ENCODE measurements around the gene VWA8.
"Not testable (repeated sequence)": the region's sequence is repeated elsewhere in the genome, so short reads cannot be mapped to it uniquely, and the experiment has no call there.

Gene VWA8

GRCh38 chr13:41802043-41802683 is 158.7 kb downstream of the VWA8 start:
- DNase-seq (ENCODE audit: low spot score): no peak

- DNase-seq (ENCODE audit: low spot score): no peak
Measured at GRCh38 chr13:41791056-41791455, 169.9 kb downstream of the VWA8 start.

- DNase-seq (ENCODE audit: low spot score): no peak
Measured at GRCh38 chr13:41788552-41788951, 172.4 kb downstream of the VWA8 start.

- DNase-seq (ENCODE audit: low spot score): no peak
Measured at GRCh38 chr13:41785402-41786172, 175.3 kb downstream of the VWA8 start.

- no peak for DNase-seq (ENCODE audit: low spot score)
Measured at GRCh38 chr13:41782086-41782485, 178.8 kb downstream of the VWA8 start.

- peak; percentile 79 for DNase-seq (ENCODE audit: low spot score)
Measured at GRCh38 chr13:41780715-41781706, 179.9 kb downstream of the VWA8 start.

DNA sequence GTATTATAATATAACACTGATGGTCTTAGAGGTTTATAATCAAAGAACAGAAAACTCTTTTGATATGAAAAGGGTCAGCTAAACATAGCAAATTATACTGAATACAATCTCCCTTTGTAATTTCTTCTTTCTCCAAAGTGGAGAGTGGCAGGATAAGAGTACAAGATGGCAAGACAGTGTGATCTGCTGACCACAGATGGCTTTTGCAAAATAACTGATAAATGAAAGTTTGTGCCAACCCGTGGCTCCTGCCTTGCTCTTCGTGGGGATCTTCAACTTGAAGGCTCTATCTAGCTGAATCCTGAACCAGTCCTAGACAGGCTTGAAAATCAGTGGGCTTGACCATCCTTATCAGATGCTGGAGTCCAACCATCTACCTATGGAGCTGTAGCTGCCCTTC is 185.7 kb downstream of the VWA8 start:
- DNase-seq (ENCODE audit: low spot score): no peak

GRCh38 chr13:41774605-41775218 is 186.2 kb downstream of the VWA8 start:
- DNase-seq (ENCODE audit: low spot score): no peak

DNA sequence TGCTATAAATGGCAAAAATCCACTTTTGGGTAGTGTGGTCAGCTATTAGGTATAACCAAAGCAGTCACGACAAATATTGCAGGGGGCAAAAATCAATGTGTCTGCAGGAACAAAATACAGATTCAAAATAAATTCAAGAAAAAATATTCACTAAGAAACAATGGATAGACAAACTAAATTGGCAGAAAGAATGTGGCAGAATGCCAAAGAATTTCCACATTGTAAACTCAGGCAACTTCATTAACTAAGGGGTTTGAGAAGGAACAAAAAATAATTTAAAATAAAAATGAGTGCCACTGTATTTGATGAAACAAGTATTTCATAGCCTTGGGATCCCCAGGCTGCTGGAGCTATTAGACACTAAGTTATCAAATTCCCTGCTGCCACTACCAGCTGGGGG is 193.1 kb downstream of the VWA8 start:
- no peak for DNase-seq (ENCODE audit: low spot score)

DNA sequence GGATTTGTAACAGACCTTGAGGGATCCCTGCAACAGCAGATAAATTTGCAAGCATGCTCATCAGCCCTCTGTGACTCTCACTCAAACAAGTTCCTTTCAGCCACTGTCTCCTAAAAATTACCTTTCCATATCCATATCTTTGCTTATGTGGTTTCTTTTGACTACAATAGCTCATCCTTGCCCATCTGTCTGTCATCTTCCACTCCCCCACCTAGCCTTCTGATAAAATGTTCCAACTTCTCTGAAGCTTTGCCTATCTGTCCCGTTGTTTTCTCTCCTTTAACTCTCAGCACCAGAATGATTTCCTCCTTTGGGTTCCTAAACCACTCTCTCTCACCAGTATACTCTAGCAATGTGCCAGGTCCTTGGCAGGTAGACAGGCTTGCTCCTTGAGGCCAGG is 194.5 kb downstream of the VWA8 start:
- no peak for DNase-seq (ENCODE audit: low spot score)

DNA sequence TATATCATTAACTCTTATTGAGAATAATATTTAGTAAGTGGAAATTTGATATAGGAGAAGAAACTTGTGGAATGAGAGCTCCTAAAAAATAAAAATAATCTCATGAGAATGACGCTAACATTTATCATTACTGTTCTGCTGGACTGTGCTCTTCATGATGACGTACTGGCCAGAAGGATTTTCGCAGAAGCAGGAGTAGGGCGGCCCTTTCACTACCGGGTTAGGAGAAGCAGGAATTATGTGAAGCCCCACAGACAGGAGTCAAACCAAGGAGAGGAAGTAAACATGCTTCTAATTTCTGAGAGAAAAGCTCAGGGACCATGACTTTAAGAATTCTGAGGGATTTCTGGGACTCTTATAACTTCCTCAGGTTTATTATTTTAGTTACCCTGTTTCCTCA is 195.1 kb downstream of the VWA8 start:
- DNase-seq (ENCODE audit: low spot score): no peak

DNA sequence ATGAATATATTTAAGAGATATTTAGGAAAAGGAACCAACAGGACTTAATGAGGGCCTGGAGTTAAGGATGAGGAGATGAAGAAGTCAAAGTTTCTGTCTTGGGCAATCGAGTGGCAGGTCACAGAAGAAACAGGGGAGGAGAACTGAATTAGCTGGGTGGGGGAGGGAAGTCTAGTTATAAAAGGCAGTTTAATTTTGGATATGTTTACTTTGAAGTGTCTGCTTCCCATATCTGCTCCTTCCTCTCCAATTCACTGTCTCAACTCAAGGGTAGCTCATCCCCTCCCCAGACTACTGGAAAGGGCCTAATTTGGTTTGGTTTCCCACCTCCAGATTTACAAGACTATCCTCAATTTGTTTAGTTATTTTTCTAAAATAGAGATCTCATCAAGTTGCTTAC is 195.9 kb downstream of the VWA8 start:
- DNase-seq (ENCODE audit: low spot score): no peak

DNA sequence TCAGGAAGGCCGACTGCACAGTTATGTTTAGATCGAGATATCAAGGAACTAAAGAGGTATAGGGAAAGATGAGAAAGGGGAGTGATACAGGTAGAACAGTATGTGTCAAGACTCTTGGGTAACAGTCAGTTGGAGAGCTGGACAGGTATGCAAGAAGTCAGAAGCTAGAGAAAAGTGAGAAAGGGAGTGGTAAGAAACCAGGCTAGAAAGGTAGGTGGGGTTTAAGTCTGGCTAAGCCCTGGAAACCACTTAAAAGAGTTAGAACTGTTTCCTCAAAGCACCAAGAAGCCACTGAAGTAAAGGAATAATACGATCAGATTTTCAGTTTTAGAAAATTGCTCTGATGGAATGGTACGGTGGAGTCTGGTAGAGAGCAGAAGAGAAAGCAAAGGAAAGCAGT is 196.4 kb downstream of the VWA8 start:
- no peak for DNase-seq (ENCODE audit: low spot score)

GRCh38 chr13:41763782-41764181 is 197.1 kb downstream of the VWA8 start:
- no peak for DNase-seq (ENCODE audit: low spot score)

- DNase-seq (ENCODE audit: low spot score): no peak
Measured at GRCh38 chr13:41762796-41763195, 198.1 kb downstream of the VWA8 start.

GRCh38 chr13:41756198-41756880 is 204.6 kb downstream of the VWA8 start:
- no peak for DNase-seq (ENCODE audit: low spot score)

DNA sequence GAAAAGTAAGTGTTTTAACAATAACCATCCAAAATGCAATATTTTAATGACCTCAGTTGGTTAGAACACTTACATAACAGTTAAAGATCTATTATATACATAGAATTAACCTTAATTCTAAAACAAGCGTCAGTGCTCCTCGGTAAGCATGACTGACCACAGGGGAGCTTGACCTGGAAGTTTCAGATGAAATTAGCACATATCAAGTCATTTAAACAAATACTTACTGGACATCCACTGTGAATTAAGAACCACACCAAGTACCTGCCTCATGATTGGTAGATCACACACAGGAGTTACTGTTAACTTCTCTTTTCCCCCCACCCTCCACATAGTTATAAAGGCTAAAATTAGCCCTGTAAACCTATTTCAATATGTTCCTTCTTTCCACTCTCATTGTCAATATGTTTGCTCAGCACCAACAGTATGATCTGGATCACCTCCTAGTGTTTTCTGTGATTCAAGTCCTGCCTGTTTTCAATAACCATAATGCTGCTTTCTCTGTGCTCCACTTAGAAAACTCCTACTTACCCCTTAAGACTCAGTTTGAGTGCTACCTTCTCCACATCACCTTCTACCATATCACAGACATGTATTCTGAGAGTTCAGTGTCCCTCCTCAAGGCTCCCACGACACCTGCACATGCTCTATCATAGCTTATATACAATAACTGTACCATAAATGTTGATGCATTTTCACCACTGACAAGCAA is 209.0 kb downstream of the VWA8 start:
- DNase-seq (ENCODE audit: low spot score): no peak

GRCh38 chr13:41751277-41751676 is 209.6 kb downstream of the VWA8 start:
- peak; percentile 68 for DNase-seq (ENCODE audit: low spot score)

DNA sequence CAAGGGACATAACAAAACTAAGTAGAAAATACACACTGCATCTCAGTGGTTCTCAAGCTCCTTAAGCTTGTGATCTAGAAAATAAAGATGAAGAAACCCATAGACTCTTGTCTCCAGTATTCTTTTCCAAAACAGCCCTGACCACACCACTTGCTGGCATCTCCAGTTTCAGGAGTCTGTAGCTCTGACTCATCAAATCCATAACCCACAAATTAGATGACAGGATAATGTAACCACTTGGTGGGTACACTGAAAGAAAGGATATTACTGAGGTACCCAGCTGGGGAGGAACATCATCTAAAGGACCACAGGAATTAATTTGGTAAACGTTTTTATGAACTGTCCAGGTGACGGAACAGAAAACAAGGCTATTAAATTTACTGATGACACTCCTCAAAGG is 214.7 kb downstream of the VWA8 start:
- peak; percentile 48 for DNase-seq (ENCODE audit: low spot score)

- not testable (repeated sequence) for DNase-seq (ENCODE audit: low spot score)
Measured at GRCh38 chr13:41745496-41745895, 215.4 kb downstream of the VWA8 start.

Measured in AG20443 (cell line).